GM12878 (cell line): ENCODE data around the gene TMEM44. TPM values are rescaled to one million over a fixed set of nuclear protein-coding genes. Genes with fewer than 3 reads are reported as not detected.
A peak's percentile ranks its signal among the peaks of the same experiment; 100 is the strongest.

Experiments
- ATAC-seq: fragments of 200-7000 bp; cut with Tn5 transposase; 3 replicates; pipeline ENCODE4 v1.9.1; 2020; ENCODE audit warnings: mild to moderate bottlenecking, moderate library complexity
- BruUV-seq: library from RNA; stranded (reverse); fragments of 400-500 nt; replicated peaks from 2 replicates; lab custom pipeline; 2021; lab: Mats Ljungman, UMichigan
- CTCF ChIA-PET: fragments of 300-600 bp; sonication (Branson Sonifier 250); formaldehyde crosslinking; extraction: SDS; loops from one replicate; lab custom pipeline; 2021; ENCODE audit warnings: inconsistent platforms; lab: Yijun Ruan, JAX
- POLR2A ChIA-PET: fragments of 350-600 bp; formaldehyde crosslinking; extraction: SDS; loops from one replicate; lab custom pipeline; 2021; ENCODE audit warnings: inconsistent platforms; lab: Charles Lee
- RAD21 ChIA-PET: fragments of 300-600 bp; sonication (Branson Sonifier 250); formaldehyde crosslinking; loops from one replicate; lab custom pipeline; 2023; ENCODE audit warnings: antibody characterized with exemption; ENCODE audit not compliant: unreplicated experiment; lab: Charles Lee
- SMC1A ChIA-PET: fragments of 300-600 bp; sonication (Branson Sonifier 250); formaldehyde crosslinking; loops from one replicate; lab custom pipeline; 2023; ENCODE audit not compliant: unreplicated experiment, uncharacterized antibody; lab: Charles Lee
- DNase-seq: peaks from one replicate; pipeline ENCODE4 v3.0.0-alpha.2; 2011; ENCODE audit warnings: low read depth, low spot score
- FAIRE-seq: peaks from 3 replicates; lab custom pipeline; 2011; peaks lifted over from hg19 to GRCh38; lab: Jason Lieb, UNC
- H2AFZ ChIP-seq: 2 replicates; pipeline ENCODE4 v1.6.0; 2011; ENCODE audit warnings: low read depth, low read length, control low read depth; ENCODE audit not compliant: control insufficient read depth
- H3K27ac ChIP-seq: 2 replicates; pipeline ENCODE4 v1.5.1; 2011; ENCODE audit warnings: control low read depth; ENCODE audit not compliant: control insufficient read depth, insufficient read depth
- H3K27me3 ChIP-seq, 2 experiments: replicated peaks in 1 of 2; 2 replicates each; pipeline versions ENCODE4 v1.6.0 to v1.6.1; 2011; ENCODE audit warnings: low read length in 1 of 2; ENCODE audit not compliant: control insufficient read depth in 2 of 2, insufficient read depth in 2 of 2
- H3K36me3 ChIP-seq, 2 experiments: 2 replicates each; pipeline ENCODE4 v1.5.1; 2011; ENCODE audit warnings: low read length in 1 of 2; ENCODE audit not compliant: control insufficient read depth in 2 of 2, insufficient read depth in 2 of 2
- H3K4me1 ChIP-seq: 2 replicates; pipeline ENCODE4 v1.6.1; 2011; ENCODE audit warnings: mild to moderate bottlenecking, low read length, moderate library complexity, mixed read lengths; ENCODE audit not compliant: control insufficient read depth, insufficient read depth
- H3K4me2 ChIP-seq: 2 replicates; pipeline ENCODE4 v1.6.0; 2011; ENCODE audit warnings: control low read depth; ENCODE audit not compliant: control insufficient read depth, insufficient read depth
- H3K4me3 ChIP-seq: fragments of 200-600 bp; sonication (generic); 2 replicates; pipeline ENCODE4 v1.5.1; 2016
- H3K79me2 ChIP-seq: 2 replicates; pipeline ENCODE4 v1.6.0; 2011; ENCODE audit warnings: low read length; ENCODE audit not compliant: control insufficient read depth, insufficient read depth
- H3K9ac ChIP-seq: 2 replicates; pipeline ENCODE4 v1.8.0; 2011; ENCODE audit warnings: low read length, control low read depth, mixed read lengths; ENCODE audit not compliant: control insufficient read depth, insufficient read depth
- H3K9me3 ChIP-seq: replicated peaks from 3 replicates; pipeline ENCODE4 v1.5.1; 2011; ENCODE audit warnings: mild to moderate bottlenecking, low read length; ENCODE audit not compliant: control insufficient read depth, insufficient read depth
- H4K20me1 ChIP-seq: 2 replicates; pipeline ENCODE4 v1.6.0; 2011; ENCODE audit not compliant: control insufficient read depth, insufficient read depth
- BRCA1 ChIP-seq: IDR thresholded peaks from 2 replicates; pipeline ENCODE4 v1.6.1; 2011; ENCODE audit warnings: low read depth, low read length, improper control_type of control experiment
- MEF2A ChIP-seq: IDR thresholded peaks from 2 replicates; pipeline ENCODE4 v1.6.1; 2011; ENCODE audit warnings: low read depth, mild to moderate bottlenecking, low read length, moderate library complexity; ENCODE audit not compliant: insufficient read depth
- SREBF2 ChIP-seq: IDR thresholded peaks from 2 replicates; pipeline ENCODE4 v1.6.1; 2012; ENCODE audit warnings: mild to moderate bottlenecking, low read length
- YBX1 ChIP-seq: fragments of 450-650 bp; IDR thresholded peaks from 2 replicates; pipeline ENCODE4 v1.6.1; 2016; ENCODE audit warnings: antibody characterized with exemption
- ZNF217 ChIP-seq: fragments of 450-650 bp; IDR thresholded peaks from 2 replicates; pipeline ENCODE4 v1.6.1; 2017; ENCODE audit warnings: antibody characterized with exemption, mild to moderate bottlenecking
- ZNF384 ChIP-seq: IDR thresholded peaks from 2 replicates; pipeline ENCODE4 v1.6.1; 2012; ENCODE audit warnings: low read depth, mild to moderate bottlenecking, low read length, improper control_type of control experiment, borderline replicate concordance
- ZSCAN29 ChIP-seq: fragments of 450-650 bp; IDR thresholded peaks from 2 replicates; pipeline ENCODE4 v1.6.1; 2017; ENCODE audit warnings: mild to moderate bottlenecking, moderate library complexity
- WGBS: methylation state at CpG from one replicate; pipeline ENCODE4 v1.1.6; 2016; ENCODE audit warnings: low lambda C conversion rate; ENCODE audit not compliant: insufficient replicate concordance, insufficient coverage; ENCODE audit errors: missing lambda C conversion rate; 5-methylcytosine and 5-hydroxymethylcytosine counted together
- in situ Hi-C: fragments of 300-500 bp; cut with MboI; formaldehyde crosslinking; loops from 9 replicates; pipeline ENCODE4 v1.14.3; 2018; ENCODE audit warnings: mixed read lengths
- intact Hi-C: fragments of 100-400 bp; cut with micrococcal nuclease; formaldehyde crosslinking; loops from one replicate; pipeline ENCODE4 v1.14.2; 2022; ENCODE audit not compliant: unreplicated experiment
- polyA plus RNA-seq, 11 experiments: library from polyadenylated mRNA; depleted of rRNA in 4 of 11; unstranded in 6 of 11; stranded (reverse) in 5 of 11; fragments of >200 nt; fragmentation: Nextera tagmentation in 4 of 11; fragmentation: Illumina TruSeq in 1 of 11; extraction: Ambion mirVana in 4 of 11; extraction: Trizol in 1 of 11; gene quantifications; 1 replicate in 1 of 11; 2 replicates in 10 of 11; pipeline versions ENCODE4 v1.2.1 to v1.2.3, GENCODE V29; 2011 to 2016; ENCODE audit warnings: inconsistent platforms in 2 of 11, missing spikeins in 2 of 11, low read depth in 1 of 11
- total RNA-seq, 4 experiments: library from RNA; depleted of rRNA in 3 of 4; stranded (reverse); fragments of >200 nt in 3 of 4; fragmentation: Illumina TruSeq in 1 of 4; extraction: Trizol in 1 of 4; gene quantifications; 2 replicates each; pipeline versions ENCODE4 v1.2.1 to v1.2.3, GENCODE V29; 2013 to 2021
- TF ChIP-seq, protein P1 (sequence below): fragments of 150-350 bp; IDR thresholded peaks from 2 replicates; pipeline ENCODE4 v1.6.1; 2014; ENCODE audit warnings: mild to moderate bottlenecking, low read depth, low read length
- TF ChIP-seq, protein P2 (sequence below): fragments of 450-650 bp; IDR thresholded peaks from 2 replicates; pipeline ENCODE4 v1.6.1; 2017; ENCODE audit warnings: mild to moderate bottlenecking, low read depth, inconsistent platforms; ENCODE audit not compliant: poor library complexity, severe bottlenecking
- TF ChIP-seq, protein P3 (sequence below): fragments of 450-650 bp; formaldehyde crosslinking; IDR thresholded peaks from 2 replicates; pipeline ENCODE4 v1.4.0; 2020; ENCODE audit warnings: mild to moderate bottlenecking, moderate library complexity
- TF ChIP-seq, protein P4 (sequence below): fragments of 450-650 bp; IDR thresholded peaks from 2 replicates; pipeline ENCODE4 v1.6.1; 2017; ENCODE audit warnings: mild to moderate bottlenecking, moderate library complexity

The TMEM44 gene
- total and polyA plus RNA-seq, 10 of the 15 experiments (the other 5 are each of a cell fraction or from before 2014, with no cell fraction given), result 0.57 to 8.3 (median 3.6) TPM

DNA sequence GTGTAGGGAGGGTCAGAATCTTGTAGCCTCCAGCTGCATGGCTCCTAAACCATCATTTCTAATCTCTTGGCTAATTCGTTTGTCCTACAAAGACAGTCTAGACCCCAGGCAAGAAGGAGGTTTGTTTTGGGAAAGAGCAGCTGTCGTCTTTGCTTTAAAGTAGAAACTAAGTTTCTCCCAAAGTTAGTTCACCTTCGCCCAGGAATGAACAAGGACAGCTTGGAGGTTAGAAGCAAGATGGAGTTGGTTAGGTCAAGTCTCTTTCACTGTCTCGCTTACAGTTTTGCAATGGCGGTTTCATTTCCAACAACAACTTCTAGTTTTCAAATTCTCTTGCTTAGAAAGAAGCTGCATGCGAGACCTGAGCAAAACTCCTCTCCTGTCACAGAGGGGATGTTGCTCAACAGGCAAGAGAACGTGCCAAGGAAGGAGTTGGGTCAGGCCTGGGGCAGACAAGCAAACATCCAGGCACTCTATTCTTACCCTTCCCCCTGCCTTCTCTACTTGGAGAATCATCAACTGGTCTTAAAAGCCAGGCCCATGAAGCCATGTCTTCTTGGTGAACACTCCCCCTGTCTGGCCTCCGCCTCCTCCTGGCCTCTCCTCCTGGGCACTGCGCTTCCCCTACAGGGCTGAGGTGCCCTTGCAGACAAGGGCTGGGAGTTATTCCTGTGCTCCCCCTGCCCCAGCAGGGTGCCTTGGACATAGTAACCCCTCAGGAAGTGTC, 57.6 kb downstream of the TMEM44 start:
- no peak for FAIRE-seq
- Histone ChIP-seq H4K20me1 (no peaks in the 10 kb centered on the region), H3K9me3 (no peaks in the 10 kb centered on the region; the same call in 2 of the 3 replicates), H3K4me2 (no peak overlapping the region), H3K36me3 (no peaks in the 10 kb centered on the region), H3K79me2 (no peaks in the 10 kb centered on the region), H3K4me1 (no peaks in the 10 kb centered on the region; the same call in 1 of the 2 replicates), H2AFZ (no peak overlapping the region), H3K27me3 (no peaks in the 10 kb centered on the region), H3K9ac (no peak overlapping the region), H3K27ac (no peak overlapping the region), H3K4me3 (no peak overlapping the region)
- ChIA-PET POLR2A (no interaction called here), CTCF (interaction anchor here (1.0 to 12.6 kb wide), 3 partner anchors 62 to 102 kb away, joined by 3 to 237 read pairs (median 7); no protein-coding TSS in a partner anchor), SMC1A (interaction anchor here (1.1 to 7.4 kb wide), 5 partner anchors 75 to 108 kb away, joined by 3 to 110 read pairs (median 4); no protein-coding TSS in a partner anchor), RAD21 (interaction anchor here (2.2 to 4.0 kb wide), 2 partner anchors 101 to 105 kb away, joined by 28 to 67 read pairs; no protein-coding TSS in a partner anchor)
- 63% methylated on average over 9 of the region's 9 CpGs for WGBS
- ATAC-seq, result peak; percentile 12; the same call in 1 of the 3 replicates
- no peak for DNase-seq
- no TSS peak for BruUV-seq
- intact Hi-C loops (no loop called here), in situ Hi-C loops (no loop called here)
- TF ChIP-seq SREBF2, result no peak
- no peak for TF ChIP-seq BRCA1
- no peak for TF ChIP-seq ZNF384
- TF ChIP-seq, protein P1, sequence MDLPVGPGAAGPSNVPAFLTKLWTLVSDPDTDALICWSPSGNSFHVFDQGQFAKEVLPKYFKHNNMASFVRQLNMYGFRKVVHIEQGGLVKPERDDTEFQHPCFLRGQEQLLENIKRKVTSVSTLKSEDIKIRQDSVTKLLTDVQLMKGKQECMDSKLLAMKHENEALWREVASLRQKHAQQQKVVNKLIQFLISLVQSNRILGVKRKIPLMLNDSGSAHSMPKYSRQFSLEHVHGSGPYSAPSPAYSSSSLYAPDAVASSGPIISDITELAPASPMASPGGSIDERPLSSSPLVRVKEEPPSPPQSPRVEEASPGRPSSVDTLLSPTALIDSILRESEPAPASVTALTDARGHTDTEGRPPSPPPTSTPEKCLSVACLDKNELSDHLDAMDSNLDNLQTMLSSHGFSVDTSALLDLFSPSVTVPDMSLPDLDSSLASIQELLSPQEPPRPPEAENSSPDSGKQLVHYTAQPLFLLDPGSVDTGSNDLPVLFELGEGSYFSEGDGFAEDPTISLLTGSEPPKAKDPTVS, result no peak
- TF ChIP-seq, protein P2, sequence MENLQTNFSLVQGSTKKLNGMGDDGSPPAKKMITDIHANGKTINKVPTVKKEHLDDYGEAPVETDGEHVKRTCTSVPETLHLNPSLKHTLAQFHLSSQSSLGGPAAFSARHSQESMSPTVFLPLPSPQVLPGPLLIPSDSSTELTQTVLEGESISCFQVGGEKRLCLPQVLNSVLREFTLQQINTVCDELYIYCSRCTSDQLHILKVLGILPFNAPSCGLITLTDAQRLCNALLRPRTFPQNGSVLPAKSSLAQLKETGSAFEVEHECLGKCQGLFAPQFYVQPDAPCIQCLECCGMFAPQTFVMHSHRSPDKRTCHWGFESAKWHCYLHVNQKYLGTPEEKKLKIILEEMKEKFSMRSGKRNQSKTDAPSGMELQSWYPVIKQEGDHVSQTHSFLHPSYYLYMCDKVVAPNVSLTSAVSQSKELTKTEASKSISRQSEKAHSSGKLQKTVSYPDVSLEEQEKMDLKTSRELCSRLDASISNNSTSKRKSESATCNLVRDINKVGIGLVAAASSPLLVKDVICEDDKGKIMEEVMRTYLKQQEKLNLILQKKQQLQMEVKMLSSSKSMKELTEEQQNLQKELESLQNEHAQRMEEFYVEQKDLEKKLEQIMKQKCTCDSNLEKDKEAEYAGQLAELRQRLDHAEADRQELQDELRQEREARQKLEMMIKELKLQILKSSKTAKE, result no peak
- no peak for TF ChIP-seq MEF2A
- no peak for TF ChIP-seq ZNF217
- TF ChIP-seq ZSCAN29, result no peak
- TF ChIP-seq, protein P3, sequence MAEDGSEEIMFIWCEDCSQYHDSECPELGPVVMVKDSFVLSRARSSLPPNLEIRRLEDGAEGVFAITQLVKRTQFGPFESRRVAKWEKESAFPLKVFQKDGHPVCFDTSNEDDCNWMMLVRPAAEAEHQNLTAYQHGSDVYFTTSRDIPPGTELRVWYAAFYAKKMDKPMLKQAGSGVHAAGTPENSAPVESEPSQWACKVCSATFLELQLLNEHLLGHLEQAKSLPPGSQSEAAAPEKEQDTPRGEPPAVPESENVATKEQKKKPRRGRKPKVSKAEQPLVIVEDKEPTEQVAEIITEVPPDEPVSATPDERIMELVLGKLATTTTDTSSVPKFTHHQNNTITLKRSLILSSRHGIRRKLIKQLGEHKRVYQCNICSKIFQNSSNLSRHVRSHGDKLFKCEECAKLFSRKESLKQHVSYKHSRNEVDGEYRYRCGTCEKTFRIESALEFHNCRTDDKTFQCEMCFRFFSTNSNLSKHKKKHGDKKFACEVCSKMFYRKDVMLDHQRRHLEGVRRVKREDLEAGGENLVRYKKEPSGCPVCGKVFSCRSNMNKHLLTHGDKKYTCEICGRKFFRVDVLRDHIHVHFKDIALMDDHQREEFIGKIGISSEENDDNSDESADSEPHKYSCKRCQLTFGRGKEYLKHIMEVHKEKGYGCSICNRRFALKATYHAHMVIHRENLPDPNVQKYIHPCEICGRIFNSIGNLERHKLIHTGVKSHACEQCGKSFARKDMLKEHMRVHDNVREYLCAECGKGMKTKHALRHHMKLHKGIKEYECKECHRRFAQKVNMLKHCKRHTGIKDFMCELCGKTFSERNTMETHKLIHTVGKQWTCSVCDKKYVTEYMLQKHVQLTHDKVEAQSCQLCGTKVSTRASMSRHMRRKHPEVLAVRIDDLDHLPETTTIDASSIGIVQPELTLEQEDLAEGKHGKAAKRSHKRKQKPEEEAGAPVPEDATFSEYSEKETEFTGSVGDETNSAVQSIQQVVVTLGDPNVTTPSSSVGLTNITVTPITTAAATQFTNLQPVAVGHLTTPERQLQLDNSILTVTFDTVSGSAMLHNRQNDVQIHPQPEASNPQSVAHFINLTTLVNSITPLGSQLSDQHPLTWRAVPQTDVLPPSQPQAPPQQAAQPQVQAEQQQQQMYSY (CRISPR knock-in tag), result no peak
- TF ChIP-seq, protein P4, sequence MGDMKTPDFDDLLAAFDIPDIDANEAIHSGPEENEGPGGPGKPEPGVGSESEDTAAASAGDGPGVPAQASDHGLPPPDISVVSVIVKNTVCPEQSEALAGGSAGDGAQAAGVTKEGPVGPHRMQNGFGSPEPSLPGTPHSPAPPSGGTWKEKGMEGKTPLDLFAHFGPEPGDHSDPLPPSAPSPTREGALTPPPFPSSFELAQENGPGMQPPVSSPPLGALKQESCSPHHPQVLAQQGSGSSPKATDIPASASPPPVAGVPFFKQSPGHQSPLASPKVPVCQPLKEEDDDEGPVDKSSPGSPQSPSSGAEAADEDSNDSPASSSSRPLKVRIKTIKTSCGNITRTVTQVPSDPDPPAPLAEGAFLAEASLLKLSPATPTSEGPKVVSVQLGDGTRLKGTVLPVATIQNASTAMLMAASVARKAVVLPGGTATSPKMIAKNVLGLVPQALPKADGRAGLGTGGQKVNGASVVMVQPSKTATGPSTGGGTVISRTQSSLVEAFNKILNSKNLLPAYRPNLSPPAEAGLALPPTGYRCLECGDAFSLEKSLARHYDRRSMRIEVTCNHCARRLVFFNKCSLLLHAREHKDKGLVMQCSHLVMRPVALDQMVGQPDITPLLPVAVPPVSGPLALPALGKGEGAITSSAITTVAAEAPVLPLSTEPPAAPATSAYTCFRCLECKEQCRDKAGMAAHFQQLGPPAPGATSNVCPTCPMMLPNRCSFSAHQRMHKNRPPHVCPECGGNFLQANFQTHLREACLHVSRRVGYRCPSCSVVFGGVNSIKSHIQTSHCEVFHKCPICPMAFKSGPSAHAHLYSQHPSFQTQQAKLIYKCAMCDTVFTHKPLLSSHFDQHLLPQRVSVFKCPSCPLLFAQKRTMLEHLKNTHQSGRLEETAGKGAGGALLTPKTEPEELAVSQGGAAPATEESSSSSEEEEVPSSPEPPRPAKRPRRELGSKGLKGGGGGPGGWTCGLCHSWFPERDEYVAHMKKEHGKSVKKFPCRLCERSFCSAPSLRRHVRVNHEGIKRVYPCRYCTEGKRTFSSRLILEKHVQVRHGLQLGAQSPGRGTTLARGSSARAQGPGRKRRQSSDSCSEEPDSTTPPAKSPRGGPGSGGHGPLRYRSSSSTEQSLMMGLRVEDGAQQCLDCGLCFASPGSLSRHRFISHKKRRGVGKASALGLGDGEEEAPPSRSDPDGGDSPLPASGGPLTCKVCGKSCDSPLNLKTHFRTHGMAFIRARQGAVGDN, result no peak
- TF ChIP-seq YBX1, result no peak
